Endothelial cell of umbilical vein (primary cell): ENCODE results near the gene RFFL.

Experiments
- EZH2 ChIP-seq: IDR thresholded peaks from 2 replicates; pipeline ENCODE4 v1.6.1; 2012; ENCODE audit warnings: borderline replicate concordance, low read depth, mild to moderate bottlenecking, moderate library complexity, low read length, inconsistent platforms; ENCODE audit not compliant: severe bottlenecking
- FOS ChIP-seq: IDR thresholded peaks from 2 replicates; pipeline ENCODE4 v1.6.1; 2011; ENCODE audit warnings: mild to moderate bottlenecking, low read length, moderate library complexity, borderline replicate concordance; ENCODE audit not compliant: insufficient read depth
- TF ChIP-seq, protein P1 (sequence below), 2 donors: IDR thresholded peaks; 1 replicate in 1 of 2; 2 replicates in 1 of 2; pipeline ENCODE4 v1.5.1; 2011; ENCODE audit warnings: low read length in 2 of 2, mild to moderate bottlenecking in 2 of 2, moderate library complexity in 2 of 2, control low read depth in 1 of 2, inconsistent platforms in 1 of 2, low read depth in 1 of 2; ENCODE audit not compliant: insufficient read depth in 1 of 2; ENCODE audit errors: extremely low read depth in 1 of 2

DNA sequence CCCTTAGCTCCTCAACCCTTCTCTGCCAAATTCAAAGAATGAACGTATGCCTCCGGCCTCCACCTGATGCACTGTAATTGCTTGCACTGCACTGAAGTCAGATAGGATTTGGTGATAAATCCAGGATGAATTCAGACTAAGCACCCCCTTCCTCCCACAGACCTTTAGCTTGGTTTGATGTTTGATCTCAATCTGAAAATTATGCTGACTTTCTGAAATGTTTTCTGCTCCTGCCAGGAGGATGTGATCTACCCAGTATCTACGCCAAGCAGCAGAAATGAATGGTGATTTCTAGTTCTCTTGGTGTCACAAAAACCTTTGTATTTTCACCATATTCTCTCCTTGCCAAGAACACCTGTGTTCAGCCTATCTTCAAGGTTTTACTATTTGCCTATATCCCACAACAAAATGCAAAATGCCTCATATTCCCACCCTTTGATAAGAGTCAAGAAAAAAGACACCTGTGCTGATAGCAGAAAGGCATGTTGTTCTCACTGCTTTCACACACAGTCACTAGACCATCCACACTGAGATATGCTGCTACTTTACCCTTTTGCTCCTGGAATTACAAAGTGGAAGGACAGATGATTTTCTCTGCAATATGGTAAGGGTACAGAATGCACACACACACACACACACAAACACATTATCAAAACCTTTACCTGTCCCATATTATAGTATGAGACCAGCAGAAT, 14.7 kb downstream of the RFFL start:
- no peak for TF ChIP-seq EZH2
- TF ChIP-seq, protein P1, sequence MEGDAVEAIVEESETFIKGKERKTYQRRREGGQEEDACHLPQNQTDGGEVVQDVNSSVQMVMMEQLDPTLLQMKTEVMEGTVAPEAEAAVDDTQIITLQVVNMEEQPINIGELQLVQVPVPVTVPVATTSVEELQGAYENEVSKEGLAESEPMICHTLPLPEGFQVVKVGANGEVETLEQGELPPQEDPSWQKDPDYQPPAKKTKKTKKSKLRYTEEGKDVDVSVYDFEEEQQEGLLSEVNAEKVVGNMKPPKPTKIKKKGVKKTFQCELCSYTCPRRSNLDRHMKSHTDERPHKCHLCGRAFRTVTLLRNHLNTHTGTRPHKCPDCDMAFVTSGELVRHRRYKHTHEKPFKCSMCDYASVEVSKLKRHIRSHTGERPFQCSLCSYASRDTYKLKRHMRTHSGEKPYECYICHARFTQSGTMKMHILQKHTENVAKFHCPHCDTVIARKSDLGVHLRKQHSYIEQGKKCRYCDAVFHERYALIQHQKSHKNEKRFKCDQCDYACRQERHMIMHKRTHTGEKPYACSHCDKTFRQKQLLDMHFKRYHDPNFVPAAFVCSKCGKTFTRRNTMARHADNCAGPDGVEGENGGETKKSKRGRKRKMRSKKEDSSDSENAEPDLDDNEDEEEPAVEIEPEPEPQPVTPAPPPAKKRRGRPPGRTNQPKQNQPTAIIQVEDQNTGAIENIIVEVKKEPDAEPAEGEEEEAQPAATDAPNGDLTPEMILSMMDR (IDR thresholded peaks at IDR 0.05; ENCODE audit: extremely low read depth in 1 of 2, insufficient read depth in 1 of 2, low read depth in 1 of 2, low read length in 2 of 2) = no peak
- no peak for TF ChIP-seq FOS
